HG03457 (cell line): ENCODE data around the gene DNAH10.
A peak's percentile ranks its signal among the peaks of the same experiment; 100 is the strongest.

Experiments
- ATAC-seq: cut with Tn5 transposase; IDR thresholded peaks from one replicate; pipeline ENCODE4 v1.9.1; 2021; ENCODE audit warnings: moderate number of reproducible peaks; ENCODE audit not compliant: unreplicated experiment

Gene DNAH10

DNA sequence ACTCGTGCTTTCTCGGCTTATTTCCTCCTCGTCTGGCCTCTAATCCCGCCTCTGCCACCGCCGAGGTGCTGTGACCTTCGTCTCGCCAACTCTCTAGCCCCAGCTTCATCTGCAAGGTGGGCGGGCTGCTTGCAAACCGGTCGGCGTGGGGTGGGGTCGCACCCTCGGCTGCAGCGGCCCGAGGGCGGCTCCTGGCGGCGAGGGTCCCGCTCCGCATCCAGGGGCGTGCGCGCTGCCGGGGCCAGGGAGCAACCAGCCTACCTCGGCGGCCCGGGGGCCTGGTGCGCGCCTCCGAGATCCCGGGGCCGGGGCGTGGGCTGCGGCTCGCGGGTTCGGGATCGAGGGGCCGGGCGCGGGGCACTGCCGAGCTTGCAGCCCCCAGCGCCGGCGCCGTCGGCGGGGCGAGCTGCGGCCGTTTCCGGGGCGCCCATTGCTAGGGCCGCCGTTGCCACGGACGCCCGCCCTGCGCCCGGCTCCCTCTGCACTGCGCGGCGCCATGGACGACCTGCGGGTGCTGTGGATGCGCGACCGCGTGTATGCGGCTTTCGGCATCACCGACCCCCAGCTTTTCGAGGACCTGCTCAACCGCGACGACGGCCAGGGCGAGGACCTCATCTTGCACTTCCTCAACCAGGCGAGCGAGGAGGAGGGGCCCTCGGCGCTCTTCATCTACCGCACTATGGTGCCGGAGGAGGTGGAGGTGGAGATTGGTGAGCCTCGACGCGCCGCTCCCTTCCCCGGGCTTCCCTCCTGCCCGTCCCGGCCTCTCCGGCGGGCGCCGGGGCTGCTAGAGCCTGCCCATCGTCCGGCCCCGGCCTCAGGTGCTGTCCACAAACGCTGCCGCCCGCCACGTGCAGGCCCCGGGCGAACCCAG, at the start of gene DNAH10:
Gene DNAH10, plus strand, starts transcription at position 461 of the 874 bp plus-strand sequence. Its CDS starts 36 bp downstream, at position 497.
- peak; percentile 48 for ATAC-seq

DNA sequence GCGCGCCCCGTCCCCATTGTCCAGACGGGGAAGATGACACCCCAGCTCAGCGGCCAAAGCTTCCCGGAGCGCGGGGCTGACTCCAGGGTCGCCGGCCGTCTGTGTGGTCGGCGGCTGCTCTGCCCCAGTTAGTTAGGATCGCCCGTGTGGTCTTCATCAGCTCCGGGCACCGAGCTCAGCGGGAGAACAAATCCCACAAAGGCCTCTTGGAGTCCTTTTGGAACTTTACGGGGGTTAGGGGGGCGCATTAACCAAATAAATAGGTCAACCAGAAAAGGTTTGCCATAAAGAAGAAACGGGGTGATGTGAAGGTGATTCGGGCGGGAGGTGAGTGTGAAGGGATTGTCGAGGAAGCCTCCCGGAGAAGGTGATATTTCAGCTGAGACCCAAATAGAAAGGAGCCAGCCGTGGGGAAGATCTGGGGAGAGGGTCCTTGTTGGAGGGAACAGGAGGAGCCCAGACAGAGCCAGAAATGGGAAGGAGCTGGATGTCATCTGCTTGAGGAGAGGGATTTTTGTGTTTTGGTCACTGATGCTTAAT, 49.3 kb upstream of the DNAH10 start:
- no peak for ATAC-seq

- ATAC-seq: no peak
Observed at GRCh38 chr12:123713398-123713797, 48.7 kb upstream of the DNAH10 start.

DNA sequence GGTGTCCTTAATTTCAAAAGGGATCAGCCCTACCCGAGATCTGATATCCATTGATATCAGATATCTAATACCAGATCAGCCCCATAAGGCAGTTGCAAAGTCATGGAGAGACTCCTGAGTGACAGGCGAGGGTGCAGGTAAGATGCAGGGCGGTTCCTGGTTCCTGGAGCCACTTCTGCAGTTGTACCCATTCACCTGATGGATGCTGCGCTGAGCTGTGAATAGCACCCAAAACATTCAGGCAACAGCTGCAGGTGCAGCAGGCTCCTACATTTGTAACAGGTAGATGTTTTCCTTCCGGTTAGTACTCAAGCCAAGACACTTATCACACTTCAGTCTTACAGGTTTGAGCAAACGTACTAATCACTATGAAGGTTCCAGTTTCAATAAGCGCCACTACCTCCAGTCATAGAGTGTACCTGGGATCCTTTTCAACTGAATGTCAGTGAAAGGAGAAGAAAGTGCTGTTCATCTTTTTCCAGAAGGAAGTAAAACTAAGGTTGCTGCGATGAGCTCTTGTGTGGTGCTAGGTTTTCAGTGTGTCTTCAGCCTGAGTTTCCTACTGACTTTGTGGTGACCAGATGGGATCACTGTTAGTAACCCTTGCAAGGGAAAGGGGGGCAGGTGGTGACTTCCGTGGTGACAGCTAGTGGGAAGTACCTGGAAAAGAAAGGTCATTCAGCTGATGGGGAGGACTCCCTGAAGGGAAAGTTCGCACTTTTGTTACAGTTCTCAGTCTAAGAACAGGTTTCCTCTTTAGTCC, 48.1 kb upstream of the DNAH10 start:
- no peak for ATAC-seq

GRCh38 chr12:123715195-123715594, 46.9 kb upstream of the DNAH10 start:
- ATAC-seq: no peak

DNA sequence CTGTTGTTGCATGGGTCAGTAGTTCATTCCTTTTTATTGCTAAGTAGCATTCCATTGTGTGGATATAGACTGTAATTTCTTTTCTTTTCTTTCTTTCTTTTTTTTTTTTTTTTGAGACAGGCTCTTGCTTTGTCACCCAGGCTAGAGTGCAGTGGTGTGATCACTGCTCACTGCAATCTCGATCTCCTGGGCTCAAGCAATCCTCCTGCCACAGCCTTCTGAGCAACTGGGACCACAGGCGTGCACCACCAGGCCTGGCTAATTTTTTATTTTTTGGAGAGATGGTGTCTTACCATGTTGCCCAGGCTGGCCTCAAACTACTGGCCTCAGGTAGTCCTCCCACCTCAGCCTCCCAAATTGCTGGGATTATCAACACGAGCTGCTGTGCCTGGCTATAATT, 44.8 kb upstream of the DNAH10 start:
- ATAC-seq: no peak

DNA sequence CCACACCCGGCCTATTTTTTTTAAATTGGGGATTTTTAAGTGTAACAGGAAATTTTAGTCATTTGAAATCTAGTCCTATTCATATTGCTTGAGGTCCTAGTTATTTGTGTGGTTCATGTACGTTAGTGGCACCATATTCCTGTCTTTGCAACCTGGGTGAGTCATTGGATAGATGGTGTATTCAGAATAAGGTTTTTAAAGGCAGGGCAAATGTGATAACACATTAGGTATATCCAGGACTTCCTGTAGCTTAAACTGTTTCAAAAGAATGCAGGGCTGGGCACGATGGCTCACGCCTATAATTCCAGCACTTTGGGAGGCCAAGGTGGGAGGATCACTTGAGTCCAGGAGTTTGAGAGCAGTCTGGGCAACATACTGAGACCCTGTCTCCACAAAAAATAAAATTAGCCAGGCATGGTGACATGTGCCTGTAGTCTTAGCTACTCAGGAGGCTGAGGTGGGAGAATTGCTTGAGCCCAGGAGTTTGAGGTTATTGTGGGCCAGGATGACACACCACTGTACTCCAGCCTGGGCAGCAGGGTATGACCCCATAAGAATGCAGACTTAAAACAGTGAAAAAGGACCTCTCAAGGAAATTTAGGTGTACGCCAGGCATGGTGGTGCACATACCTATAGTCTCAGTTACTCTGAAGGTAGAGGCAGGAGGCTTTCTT, 41.8 kb upstream of the DNAH10 start:
- no peak for ATAC-seq

- no peak for ATAC-seq
Observed at GRCh38 chr12:123721245-123721644, 40.9 kb upstream of the DNAH10 start.

- ATAC-seq: no peak
Observed at GRCh38 chr12:123723011-123723410, 39.1 kb upstream of the DNAH10 start.

GRCh38 chr12:123723765-123724164, 38.3 kb upstream of the DNAH10 start:
- ATAC-seq: no peak

GRCh38 chr12:123726244-123726643, 35.9 kb upstream of the DNAH10 start:
- no peak for ATAC-seq

DNA sequence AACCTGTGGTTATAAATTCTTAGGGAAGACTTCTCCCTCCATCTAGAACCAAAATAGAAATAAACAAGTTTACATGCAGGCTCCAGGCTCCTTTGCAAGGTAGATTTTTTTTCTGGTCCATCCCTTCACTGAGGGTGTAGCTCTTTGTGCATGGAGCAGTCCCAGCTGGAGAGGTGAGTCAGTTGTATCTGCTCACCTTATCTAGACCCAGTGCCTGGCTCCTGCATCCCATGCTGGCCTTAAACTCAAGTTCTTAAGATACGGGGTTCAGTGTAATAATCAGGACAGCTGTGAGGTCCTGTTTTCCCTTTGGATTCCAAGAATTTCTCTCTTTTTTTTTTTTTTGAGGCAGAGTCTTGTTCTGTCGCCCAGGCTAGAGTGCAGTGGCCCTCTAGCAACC, 35.1 kb upstream of the DNAH10 start:
- ATAC-seq: no peak

GRCh38 chr12:123727878-123728277, 34.2 kb upstream of the DNAH10 start:
- ATAC-seq: no peak

DNA sequence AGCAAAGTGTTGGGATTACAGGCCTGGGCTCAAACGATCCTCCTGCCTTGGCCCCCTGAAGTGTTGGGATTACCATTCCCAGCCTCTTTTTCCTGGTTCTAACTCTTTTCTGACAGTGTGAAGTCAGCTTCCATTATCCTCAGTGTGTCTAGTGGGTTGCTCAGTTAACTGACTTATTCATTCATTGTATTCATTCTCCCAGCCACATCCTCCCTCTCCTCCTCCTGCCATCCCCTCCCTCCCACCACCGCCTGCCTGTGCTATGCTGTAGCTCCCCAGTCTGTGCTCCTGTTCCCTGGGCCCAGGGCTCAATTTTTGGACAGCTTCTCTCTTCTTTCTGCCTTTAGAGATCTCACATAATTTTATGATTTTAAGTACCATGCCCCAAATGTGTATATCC, 30.5 kb upstream of the DNAH10 start:
- no peak for ATAC-seq

- ATAC-seq: no peak
Observed at GRCh38 chr12:123732251-123732650, 29.9 kb upstream of the DNAH10 start.

GRCh38 chr12:123733229-123733628, 28.9 kb upstream of the DNAH10 start:
- no peak for ATAC-seq

DNA sequence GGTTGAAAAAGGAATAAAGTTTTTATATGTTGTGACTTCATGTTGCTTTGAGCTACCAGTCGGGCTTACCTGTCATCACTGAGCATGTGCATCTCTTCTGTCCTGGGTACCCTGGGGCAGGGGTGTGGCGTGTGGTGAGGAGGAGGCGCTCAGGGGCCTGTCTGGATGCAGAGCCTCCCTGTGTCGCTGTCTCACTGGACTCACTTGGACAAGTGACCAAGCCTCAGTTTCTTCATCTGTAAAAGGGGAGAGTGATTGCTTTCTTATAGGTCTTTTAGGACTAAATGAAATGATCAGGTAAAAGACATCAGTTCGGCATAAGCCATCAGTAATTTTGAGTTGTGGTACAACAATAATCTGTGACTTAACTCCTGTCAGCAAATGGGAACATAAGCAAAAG, 27.8 kb upstream of the DNAH10 start:
- ATAC-seq: no peak

GRCh38 chr12:123741937-123742572, 20.0 kb upstream of the DNAH10 start:
- no peak for ATAC-seq

DNA sequence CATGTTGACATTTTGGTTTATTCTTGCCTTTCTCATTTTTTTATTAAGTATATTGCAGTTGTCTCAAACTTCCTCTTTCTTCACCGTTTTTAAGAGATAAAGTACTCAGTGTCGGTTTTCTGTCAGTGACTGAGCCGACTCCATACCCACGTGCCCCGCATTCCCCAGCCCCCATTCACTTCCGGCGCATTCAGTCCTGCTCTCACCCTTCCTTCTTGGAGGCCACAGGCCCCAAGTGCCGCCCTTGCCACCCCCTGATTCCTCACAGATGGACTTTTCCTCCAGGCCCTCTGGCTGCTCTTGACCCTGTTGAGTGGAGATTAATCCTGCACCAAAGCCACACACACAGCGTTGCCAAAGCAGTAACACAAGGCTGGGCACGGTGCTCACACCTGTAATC, 19.1 kb upstream of the DNAH10 start:
- ATAC-seq: no peak

GRCh38 chr12:123744836-123745235, 17.3 kb upstream of the DNAH10 start:
- no peak for ATAC-seq

DNA sequence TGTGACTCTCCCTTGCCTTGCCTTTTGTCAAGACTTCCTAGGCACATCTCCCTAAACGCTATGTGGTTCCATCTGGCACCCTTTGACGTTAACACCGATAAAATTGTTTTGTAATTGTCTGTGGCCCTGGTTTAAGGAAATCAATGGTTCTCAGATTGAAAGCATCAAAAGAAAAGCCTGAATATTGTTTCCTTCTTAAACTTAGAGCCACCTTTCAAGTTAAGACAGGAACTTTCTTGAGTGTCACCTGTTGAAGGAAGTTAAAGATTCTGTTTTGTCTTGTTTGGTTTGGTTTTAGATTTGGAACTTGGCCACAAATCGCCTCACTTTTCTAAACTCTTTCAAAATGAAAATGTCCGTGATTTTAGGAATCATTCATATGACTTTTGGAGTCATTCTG, 14.8 kb upstream of the DNAH10 start:
- no peak for ATAC-seq
